Cortex of kidney (tissue), 1 donor: ENCODE measurements around the gene LRP1B.

Experiments used
- DNase-seq: peaks from one replicate; lab custom pipeline; 2025; lab: John Stamatoyannopoulos, UW

LRP1B gene

DNA sequence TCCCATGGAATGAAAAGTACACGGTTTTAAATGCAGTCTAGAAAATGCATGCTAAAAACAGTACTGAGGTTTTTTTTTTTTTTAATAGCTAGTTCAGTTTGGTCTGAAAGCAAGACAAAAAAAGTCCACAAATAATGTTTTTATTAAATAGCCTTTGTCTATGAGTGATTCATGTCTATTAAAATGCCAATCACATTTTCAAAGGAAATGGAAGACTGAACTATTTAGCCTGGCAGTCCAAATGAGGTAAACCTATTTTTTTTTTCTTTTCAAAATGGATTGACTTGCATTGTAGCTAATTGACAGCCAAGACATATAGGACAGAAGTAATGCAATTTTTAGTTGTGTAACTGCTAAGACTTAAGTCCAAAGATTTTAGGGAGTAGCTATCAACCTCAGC, 90.3 kb downstream of the LRP1B start:
- DNase-seq: no peak

DNA sequence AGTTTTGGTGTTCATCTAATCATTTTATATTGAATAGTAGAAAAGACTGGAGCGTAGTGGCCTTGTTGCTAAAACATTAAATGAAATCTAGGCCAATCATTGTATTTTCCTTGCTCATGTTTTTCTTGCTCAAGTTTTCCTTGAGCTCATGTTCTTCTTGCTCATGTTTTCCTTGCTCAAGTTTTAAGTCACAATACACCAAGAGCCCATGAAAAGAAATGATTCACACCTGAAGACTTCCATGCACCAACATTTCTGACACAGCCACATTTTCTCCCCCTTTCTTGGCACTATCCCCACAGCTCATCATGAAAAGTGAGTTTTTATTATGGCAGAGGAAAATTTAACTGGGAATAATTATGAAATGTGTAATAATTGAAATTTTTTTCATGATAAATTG, 92.0 kb downstream of the LRP1B start:
- DNase-seq: no peak

DNA sequence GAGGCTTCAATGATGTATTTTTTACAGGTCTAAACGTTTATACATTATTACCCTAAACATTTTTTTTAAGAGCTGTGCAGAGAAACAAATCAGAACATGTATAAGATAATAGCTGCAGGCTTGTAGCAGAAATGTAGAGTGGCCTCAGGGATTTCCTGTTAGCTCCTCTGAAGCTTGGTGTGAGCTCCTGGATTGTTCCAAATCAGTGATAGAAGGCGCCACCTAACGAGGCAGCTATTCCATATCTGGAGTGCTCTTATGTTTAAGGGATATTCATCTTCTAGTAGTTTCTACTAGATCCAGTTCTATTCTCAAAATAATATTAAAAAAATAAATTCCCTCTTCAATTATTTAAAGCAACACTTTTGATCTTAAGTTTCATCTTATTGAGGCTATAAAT, 93.1 kb downstream of the LRP1B start:
- DNase-seq: no peak

DNA sequence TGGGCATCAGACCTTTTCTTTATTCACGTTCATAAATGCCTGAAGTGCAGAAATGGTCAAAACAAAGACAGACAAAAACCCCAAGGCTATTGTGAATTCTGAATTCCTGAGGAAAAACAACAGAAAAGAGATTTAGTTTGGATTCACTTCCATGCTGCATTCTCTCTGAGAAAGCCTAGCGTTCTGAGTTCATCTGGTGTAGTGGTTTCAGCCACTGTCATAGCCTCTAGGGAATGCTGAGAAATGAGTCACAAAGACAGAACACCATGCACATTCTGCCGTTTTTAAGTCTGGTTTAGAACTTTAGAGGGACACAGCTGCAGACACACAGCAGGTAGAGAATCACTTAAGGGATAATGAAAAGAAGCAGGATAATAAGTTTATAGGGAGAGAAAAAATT, 93.8 kb downstream of the LRP1B start:
- no peak for DNase-seq

DNA sequence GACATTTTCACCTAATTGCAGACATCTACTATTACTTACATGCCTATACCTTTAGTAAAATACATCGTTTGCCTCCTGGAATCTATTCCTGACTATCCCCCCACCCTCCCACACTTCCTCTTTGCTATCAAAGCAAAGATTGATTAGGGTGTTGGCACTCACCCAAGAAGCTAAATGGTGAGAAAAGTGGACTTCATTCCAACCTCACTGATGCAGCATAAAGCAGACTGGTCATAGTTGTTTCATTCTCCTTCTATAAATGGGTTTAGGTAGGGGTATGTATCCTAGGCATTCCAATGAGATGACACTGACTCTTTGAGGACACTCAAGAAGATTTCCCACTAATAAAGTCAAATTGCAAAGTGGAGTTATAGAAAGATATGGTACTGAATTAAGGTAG, 97.4 kb downstream of the LRP1B start:
- DNase-seq: no peak

DNA sequence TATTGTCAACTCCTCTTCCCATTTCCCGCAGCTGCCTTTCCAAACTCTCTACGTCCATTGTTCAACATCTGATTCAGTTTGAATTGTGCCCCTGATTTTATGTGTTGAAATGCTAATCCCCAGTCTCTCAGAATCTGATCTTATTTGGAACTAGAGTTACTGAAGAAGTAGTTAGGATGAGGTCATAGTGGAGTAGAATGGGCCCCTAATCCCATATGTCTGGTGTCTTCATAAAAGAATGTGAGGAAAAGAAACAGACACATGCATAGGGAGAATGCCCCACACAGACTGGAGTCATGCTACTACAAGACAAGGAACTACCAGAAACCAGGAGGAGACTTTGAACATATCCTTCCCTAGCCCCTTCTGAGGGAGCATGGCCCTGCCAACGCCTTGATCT, 99.2 kb downstream of the LRP1B start:
- no peak for DNase-seq

DNA sequence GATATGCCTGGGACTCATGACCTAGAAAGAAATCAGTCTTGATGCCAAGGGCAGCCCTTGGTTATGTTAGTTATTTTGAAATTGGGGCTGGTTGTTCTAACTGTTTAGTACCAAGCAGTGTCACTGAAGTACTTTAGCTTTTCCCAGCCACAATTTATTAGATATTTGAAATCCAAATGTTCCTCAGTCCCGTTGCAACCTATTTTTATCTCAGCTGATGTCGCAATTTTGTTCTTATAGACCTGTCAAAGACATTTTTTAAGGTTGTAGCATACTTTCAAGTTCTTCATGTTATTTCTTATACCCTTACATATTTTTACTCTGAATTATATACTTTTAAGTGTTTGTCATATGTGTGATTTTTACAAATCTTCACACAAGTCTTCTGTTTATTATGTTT, 100.1 kb downstream of the LRP1B start:
- DNase-seq: no peak

DNA sequence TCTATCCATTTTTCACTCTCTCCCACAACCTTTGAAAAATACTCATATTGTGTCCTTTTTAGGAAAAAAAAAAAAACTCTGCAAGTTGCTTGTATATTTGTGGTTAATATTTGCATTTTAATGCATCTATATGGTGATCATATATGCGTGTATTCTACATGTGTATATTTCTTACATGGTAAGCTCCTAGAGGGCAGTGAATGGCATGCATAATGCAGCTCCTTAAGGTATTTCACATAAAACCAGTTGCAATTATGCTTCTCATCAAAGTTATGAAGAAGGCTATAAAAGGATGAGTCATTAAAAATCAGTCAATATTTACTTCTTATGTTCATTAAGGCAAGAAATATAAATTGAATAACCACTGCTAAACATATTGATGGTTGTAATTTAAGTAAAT, 100.8 kb downstream of the LRP1B start:
- DNase-seq: no peak

DNA sequence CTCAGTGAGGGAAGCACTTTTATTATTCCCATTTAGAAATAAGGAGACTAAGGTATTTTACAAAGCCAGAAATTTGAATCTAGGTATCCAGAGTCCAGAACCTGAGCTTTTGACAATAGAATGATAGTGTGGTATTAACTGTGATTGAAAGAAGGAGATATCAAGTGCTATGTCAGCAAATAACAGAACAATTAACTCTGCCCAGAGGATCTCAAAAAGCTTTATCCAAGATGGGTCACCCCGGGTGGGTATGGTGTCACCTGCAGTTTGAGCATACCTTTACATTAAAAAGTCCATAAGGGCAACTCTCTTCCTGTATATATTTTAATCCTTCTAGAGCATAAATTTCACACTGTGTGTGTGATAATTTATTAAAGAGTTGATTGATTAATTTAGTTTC, 105.4 kb downstream of the LRP1B start:
- DNase-seq: no peak

DNA sequence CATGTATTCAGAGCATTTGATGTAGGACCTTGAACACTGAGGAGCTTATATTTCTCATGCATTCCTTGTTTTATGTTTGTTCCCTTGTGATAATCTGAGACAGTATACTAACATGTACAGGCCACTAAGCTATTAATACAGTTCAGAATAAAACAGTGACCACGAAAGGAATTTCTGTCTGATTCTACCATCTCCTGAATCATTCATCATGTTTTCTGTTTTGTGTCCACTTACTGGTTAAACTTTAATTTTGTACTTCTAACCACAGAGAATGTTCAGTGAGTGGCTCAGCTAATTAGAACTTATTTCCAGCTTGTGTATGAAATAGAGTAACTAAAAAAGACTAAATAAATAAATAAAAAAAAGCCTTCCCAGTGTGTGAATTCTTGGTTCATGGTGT, 110.4 kb downstream of the LRP1B start:
- no peak for DNase-seq

DNA sequence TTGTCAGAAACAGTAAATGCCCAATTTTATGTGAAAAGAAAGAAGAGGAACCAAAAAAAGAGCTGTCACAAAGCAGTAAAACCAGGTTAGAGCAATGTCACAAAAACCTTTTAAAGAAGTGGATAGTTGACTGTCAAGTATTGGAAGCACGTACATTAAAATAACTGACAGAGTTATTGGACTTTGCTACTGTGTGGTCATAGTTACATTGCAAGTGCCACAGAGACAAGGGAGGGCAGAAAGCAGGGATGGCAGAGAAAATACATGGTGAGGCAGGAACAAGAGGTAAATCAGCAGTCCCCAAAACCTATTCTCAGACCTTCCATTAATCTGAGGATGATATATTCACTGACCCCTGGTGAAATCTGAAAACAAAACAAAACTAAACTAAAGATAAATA, 116.3 kb downstream of the LRP1B start:
- DNase-seq: no peak

DNA sequence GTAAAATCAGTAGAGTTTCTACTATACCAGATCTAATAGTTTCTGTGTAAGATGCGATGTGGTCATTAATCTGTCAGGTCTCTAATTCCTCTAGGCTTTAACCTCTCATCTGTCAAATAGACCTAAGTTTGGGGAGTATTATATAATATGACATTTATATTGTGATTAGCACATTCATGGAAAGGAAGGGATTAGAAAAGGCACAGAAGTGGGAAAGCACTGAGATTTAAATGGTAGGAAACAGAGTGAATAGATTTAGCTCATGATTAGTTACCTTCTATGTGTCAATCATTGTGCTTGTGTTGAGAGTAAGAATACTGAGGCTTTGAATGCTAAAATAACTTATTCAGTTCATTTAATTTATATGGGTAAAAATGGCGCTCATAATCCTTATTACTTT, 118.0 kb downstream of the LRP1B start:
- no peak for DNase-seq

DNA sequence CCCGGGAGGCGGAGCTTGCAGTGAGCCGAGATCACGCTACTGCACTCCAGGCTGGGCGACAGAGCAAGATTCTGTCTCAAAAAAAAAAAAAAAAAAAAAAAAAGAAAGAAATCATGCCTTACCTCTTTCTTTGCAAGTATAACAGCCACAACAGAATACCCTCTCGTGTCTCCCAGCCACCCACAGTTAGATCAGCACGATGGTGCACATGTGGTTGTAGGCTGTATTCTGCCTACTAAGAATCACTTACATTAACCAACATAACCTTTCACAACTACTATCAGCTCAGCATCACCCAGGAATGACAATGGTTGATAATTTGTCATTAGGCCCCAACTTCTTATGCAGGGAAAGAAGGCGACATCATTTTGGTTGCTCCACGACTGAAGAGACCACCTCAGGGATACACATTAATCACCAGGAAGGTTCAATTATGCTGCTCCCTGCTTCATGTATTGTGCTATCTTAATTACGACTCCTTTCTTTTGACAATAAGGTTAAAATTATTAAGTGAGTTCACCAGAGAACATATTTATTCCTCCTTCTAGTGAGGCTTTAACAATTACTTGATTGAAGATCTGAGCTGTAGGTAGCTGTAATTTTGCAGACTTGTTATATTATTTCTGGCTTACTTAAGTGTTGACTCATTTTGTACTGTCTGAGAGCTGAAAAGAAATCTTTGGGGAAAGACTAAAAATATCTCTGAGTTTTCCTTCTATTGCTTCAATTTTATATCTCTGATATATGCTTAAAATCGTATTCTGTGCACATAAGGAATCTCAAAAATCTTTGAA, 120.1 kb downstream of the LRP1B start:
- no peak for DNase-seq

DNA sequence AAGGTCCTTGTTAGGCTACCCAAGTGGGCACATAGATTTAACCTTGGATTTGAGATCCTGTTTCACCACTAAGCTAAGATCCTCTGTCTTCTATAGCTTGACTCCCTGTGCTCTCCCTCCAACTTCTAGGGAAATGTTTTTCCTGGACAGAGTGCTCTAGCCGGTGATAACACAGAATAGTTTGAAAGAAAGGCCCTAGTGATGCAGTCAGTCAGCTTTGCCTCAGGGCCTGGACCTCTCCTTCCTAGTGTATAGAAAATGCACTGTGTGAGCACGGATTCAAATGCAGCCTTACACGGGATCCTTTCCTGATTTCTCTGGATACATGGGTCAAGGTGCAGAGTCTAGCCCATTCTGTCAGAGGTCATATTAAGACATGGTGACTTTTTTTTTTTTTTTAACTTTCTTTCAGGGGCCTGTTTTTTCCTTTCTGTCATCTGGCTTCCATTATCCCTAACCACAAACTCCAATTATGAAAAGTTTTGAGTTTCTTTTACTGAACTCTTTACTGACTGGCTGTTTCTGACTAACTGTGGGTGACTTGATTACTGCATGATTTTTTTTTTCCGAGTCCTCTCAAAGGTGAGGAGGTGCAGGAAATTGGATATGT, 122.6 kb downstream of the LRP1B start:
- DNase-seq: no peak

DNA sequence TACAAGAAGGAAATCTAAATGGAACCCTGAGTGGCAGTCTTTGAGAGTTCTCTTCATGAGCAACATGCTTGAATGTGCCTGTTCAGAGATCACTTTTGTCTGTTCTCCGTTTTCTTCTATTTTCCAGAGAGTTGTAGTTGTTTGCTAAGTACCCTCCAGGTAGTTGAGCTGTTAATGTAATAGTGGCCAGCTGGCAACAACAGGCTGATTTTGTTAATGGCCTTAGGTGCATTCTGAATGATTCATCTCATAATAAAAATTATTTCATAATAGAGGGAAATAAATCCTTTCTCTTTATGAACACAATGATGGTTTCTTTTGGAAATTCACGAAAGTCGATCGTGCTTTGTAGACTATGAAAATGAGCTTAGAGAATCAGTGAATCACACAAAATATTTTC, 136.8 kb downstream of the LRP1B start:
- DNase-seq: no peak

DNA sequence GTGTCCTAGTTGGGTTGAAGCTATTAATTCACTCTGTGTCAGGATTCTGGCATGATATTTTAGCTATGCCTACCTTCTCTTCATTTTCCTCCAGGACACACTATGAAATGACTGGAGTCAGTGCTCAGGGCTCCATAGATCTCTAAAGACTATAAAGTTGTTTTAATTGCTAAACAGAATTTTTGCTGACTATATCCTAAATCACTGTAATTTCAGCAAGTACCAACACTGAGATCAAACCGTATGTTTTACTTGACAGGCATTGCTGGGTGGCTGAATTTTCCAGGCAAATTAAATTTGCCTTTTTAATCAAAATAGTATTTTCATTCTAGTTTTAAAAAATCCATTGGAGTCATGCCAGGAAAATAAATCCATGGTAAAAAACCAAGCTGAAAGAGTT, 138.1 kb downstream of the LRP1B start:
- no peak for DNase-seq

DNA sequence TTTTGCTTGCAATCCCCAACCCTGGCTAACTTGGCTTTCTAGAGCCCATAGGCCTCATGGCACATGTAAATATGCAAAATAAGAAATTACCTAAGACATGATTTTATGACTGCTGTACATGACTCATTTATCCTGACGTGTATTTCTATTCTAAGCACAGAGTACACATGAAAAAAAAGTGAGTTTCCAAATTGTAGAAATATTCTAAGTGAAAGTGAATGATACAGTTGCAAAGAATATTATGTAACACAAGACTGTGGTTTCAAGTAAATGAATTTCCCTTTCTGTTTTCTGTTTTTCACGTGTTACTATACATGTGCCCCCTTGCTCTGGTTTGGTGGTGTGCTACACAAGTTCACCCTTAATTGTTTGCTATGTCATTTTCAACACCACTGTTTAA, 162.4 kb downstream of the LRP1B start:
- no peak for DNase-seq

DNA sequence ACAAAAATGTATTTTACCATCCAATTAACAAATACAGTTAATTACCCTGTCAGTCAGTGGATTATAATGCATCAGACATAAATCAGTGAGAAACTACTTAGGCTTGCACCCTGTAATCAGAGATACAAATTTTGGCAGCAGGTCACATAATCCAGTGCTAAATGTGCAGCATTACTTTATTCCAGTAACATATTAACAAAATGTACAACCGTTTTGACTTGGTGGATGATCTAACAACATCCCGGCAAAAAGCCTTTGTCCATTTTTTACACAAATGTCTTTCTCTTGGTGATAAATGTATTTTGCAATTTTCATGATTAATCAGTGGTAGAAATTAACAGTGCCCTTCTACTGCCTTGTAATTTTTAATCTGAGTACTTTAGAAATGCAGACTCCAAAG, 162.8 kb downstream of the LRP1B start:
- no peak for DNase-seq

DNA sequence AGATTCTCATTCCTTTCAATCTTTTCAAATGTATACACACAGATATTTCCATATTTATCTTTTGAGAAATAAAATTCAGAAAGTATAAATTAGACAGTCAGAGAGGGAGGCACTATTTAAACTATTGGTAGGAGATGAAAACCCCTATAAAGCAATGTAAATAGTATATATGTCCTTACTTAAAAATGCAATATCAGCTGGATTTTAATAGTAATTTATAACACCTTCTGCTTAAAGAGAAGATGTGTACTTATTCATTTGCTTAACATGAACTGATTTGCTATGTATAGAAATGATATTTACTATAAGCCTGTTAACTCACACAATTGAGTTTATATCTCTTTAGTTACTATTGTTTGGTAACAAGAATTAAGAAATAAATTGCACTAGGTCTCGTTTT, 163.3 kb downstream of the LRP1B start:
- no peak for DNase-seq

DNA sequence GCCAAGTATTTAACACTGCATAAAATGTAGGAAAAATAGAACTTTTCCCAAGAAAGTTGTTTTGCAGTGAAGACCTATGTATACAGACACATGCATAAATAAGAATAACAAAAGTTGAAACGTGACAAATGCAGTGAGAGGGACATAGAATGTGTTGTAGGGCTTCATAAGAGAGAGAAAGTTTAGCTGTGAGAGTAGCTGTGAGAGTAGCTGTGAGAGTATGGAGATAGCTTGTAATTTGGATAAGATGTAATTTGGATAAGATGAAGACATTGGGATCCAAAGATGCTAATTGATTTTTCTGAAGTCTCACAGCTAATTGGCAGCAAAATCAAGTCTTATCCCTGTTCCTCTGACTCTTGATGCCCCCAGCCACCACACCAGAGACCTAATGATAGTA, 170.9 kb downstream of the LRP1B start:
- no peak for DNase-seq

DNA sequence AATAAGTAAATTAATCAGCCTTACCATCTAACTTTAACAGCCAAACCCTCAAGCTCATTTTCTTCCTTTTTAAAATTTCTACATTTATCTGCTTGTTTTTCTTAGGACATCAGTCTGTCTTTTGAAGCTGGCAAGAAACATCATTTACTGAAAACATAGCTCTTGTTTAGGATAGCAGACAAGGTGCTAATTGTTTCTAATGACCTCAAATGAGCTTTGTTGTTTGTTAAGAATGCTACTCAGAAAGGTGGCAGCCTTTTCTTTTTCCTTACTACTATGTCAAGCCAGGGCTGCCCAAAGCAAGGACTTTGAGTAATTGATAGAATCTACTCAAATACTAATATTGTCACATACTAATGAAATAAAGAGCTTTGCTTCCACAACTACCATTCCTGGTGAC, 171.8 kb downstream of the LRP1B start:
- no peak for DNase-seq

DNA sequence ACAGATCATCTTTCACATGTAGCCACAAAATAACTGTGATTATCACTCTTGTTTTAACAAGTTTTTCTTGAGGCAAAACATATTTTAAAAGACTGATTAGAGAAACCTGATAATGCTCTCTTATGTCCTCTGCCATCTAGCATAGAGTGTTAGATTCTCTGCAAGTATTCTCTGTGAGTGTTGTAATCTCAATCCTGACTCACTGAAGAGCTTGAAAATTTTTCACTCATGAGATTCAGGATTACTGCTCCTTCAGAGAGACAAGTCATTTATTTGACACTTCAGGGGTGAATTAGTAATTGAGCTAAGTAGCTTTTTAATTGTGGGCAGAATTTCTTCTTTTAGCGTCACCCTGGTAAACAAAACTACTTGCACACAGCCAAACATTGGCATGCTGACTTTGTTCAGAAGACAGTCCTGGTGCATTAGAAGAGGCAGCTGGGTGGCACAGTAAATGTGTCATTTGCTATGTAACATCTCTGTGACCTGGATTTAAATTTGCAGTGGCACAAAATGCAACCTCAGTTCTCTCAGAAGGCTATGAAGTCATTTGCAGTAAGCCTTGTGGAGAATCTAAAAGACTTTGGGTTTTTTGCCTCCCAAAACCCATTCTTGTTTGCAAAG, 172.9 kb downstream of the LRP1B start:
- DNase-seq: no peak

DNA sequence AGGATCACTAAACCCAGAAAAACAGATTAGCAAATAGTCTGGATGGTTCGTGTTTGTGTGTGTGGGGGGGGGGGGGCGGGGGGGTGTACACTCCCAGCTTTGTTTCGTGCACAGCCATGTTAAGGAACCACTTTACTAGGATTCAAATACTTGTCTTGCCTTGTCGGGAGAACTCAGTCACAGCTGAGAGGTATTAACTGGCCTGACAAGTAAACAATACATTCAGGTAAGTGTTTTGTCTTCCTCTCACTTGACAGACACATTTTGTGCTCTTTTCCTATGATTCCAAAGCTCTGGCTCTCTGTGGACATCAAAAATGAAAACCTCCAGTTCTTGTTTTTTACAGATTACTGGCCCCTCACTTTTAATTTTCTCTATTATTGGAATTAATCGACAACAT, 173.5 kb downstream of the LRP1B start:
- DNase-seq: no peak
